ENCODE data around the gene PRODH2.

PRODH2 gene

DNA sequence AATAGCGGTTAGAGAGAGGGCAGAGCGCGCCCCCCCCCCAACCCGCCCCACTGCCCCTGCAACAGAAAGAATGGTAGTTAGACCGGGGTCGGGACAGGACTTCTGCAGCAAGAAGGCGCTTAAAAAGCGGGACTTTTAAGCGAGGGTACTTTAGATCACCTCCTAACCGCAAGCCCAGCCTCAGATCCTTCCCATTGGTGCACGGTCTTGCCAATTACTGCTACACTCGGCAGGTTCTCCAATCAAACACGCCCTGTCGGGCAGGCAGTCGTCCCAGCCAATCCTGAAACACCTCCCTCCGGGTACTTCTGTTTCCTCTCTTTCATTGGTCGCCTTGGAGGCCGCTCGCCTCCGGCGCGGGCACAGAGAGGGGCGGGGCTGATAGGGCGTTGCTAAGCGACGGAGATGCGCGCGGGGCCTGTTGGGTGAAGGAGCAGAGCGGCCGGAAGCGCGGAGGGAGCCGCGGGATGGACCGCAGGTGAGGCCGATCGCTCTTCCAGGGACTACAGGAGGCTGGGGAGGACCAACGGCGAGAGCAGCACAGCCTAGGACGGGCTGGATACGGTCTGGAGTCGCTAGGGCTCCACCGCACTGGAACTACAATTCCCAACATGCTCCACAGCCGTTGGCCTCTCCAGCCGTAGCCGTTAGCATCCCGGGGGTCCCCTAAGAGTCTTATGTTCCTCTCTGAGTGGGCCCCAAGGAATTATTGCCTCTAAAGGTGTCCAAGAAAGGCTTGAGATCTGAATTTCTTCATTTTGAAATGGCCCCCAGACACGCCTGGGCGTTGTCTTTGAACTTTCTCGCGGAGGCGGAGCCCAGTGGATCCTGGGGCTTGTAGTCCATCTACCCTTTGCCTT lies 54.7 kb downstream of the PRODH2 start, which contains the start of gene PROSER3:
Gene PROSER3, plus strand, starts transcription at position 428 of the 860 bp plus-strand sequence. Its CDS starts 40 bp downstream, at position 468.
- DNase-seq, result peak; percentile 96

DNA sequence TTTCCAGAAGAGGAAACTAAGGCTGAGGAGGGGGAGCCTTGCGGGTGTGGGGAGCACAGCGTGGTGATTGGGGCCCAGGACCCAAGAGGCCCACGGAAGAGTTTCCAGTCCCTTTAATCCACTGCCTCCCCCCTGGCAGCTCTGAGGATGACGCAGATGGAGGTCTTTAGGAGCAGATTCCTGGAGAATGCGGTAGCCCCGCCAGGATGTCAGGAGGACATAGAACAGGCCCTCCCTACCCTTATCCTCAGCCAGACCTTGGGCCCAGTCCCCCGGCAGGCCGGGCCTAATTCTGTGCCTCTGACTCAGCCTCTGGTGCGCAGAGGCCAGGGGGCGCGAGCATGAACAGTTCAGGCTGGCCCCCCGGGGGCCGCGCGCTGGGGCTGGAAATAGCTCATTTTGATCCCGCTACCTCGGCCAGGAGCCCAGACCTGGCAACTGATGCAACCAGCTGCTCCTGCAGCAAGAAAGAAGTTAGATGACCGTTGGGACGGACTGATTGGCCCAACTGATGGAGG lies 55.4 kb downstream of the PRODH2 start:
- peak; percentile 77 for DNase-seq

DNA sequence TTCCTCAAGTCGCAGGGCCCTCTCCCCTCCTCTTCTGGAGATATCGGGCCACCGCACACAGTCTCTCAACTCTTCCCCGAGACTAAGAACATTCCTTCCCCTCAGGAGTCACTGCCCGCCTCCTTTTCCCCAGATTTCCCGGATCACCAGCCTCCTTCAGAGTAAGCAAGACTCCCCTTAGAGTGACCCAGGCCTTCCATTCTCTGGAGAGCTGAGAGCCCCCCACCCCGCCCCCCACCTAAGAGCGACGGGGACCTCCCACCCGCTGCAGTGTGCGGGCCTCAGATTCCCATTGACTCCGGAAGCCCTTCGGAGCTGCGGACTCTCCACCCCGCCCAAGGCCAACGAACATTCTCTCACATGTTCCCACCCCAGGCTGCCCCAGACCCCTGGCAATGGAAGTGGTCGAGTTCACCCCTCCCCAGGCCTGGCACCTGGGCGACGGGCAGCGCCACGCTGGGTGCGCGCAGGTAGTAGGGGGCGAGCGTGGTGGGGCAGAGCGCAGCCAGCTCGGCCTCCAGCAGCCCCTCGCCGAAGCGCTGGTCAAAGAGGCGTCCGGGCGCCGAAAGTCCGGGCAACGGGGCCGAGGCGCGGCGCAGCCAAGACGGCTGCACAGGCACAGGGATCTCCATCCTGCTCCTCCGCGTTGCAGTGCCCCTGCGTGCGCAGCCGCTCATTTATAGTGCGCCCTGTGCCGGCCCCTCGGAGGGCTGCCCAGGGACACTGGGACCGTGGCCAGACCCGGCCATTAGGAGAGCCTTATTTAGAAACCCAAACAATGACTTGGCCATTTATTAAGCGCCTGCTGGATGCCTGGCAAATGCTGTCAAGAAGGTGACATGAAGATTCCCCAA lies 56.0 kb downstream of the PRODH2 start, which contains the start of gene HSPB6:
Gene HSPB6, minus strand, starts transcription at position 653 of the 854 bp plus-strand sequence. Its CDS starts 21 bp downstream, at position 632.
- DNase-seq, result peak; percentile 63

DNA sequence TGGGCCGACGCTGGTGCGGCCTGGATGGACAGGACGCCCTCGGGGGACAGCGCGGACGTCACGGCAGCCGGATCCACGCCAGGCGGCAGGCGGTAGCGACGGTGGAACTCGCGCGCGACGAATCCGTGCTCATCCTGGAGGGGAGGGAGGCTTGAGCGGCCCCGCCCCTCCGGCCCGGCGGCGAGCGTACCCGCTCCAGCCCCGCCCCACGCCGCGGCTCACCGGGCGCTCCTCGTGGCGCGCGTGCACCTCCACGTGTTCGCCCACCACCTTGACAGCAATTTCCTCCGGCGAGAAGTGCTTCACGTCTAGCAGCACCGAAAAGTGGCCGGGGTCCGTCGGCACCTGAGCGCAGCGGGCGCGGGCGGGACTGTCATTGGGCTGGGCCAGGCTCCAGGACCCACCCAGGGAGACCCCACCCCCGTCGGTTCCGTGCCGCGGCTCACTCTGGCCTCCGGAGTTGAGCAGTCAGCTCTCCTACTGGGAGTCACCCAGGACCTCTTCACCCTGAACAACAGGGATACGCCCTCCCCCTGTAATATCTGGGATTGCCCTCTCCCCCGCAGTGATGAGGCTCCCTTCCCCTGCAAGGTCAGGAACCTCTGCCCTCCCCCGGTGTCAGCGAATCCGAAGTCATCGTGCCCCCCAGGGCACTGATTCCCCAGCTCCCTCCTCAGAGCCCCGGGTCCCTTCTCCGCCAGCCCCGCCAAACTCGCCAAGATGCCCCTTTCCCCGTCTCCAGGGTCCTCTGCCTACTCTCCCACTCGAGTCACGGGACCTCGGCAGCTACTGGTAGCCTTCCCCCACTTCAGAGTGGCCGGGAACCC lies 56.9 kb downstream of the PRODH2 start:
- DNase-seq, result peak; percentile 50

DNA sequence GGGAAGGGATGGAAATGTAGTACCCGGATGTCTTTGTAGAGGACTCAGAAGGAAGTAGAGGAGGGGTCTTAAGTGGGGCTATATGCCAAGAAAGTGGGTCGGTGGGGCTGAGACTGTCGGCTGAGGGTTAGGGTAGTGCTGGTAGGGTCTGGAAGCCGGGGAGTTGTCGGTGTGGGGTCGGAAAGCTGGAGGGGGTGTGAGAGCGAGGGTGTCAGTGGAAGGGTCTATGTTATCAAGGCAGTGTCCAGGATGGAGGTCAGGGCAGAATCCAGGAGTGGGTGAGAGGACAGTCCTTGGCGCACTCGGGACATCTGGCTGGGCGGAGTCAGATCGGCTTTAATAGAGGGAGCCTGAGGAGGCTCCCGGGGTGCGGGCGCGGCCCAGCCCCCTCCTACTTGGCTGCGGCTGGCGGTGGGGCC lies 57.5 kb downstream of the PRODH2 start:
- DNase-seq, result peak; percentile 43

DNA sequence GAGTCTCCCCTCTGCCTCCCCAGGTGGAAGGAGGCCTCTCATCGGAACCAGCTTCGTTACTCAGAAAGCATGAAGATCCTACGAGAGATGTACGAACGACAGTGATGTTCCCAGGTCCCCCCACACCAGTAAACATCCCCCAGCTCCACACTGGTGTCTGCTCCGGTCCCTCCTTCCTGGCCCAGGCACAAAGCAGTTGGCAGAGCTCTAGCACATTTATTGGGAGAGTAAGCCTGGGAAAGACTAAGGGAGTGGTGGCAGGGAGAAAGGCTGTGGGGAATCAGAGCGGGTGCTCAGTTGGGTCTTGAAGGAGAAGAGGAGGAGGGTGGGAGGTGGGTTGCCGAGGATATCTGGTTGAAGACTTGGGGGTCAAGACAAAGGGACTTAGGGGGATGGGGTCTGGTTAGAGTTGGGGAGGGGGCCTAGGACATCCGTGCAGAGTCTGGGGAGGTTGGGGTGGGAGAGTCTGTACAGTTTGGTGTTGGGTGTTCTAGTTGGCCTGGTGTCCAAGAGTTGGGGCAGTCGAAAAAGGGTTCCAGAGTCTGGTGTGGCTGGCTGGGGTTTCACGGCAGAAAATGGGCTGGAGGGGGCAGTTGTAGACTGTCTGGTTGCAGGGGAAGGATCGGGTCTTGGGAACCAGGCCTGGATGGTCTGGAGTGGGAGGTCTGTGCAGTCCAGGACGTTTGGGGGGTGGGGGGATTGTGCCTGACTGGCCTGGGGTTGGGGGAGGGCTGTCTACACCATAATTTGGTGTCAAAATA lies 58.1 kb downstream of the PRODH2 start:
- DNase-seq, result no peak

DNA sequence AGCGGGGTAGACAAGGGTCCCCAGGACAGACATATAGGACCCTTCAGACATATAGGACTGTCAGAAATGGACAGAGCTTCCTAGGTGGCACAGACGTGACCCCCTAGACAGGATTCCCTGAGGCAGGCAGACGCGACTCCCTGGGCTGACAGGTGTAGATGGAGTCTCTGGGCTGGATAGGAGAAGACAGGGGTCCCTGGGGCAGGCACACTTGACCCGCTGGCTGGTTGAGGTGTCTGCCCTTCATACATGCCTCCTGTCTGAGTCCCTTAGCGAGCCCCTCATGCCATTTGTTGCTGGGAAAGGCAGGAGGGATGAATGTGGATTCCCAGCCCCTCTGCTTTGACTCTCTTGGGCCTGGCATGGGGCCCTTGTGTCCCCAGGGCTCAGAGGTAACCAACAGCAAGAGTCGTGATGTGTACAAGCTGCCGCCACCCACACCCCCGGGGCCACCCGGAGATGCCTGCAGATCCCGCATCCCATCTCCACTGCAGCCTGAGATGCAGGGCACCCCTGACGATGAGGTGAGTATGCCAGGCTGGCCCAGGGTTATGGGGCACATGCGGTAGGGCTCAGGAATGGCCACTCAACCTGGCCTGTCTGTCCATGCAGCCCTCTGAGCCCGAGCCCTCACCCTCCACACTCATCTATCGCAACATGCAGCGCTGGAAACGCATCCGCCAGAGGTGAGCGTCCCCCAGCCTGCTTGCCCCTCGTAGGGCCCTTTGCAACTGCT lies 58.8 kb downstream of the PRODH2 start:
- no peak for DNase-seq

DNA sequence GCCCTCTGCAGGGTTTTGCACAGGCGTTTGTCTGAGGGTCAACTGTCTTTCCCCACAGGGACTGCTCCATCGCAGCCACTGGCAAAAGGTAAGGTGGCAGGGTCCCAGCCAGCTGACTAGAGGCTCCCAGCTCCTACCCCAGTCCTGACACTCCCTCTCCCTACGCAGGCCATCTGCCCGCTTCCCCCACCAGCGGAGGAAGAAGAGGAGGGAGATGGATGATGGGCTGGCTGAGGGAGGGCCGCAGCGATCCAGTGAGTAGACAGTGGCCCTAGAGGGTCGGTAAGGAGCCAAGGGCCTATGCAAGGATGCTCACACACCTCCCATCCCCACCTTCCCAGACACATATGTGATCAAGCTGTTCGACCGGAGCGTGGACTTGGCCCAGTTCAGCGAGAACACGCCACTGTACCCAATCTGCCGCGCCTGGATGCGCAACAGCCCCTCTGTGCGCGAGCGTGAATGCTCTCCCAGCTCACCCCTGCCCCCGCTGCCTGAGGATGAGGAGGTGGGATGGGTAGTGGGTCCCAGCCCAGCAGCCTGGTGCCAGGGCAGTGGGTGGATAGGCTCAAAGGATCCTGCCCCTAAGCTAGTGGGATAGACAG lies 59.8 kb downstream of the PRODH2 start:
- DNase-seq, result no peak

DNA sequence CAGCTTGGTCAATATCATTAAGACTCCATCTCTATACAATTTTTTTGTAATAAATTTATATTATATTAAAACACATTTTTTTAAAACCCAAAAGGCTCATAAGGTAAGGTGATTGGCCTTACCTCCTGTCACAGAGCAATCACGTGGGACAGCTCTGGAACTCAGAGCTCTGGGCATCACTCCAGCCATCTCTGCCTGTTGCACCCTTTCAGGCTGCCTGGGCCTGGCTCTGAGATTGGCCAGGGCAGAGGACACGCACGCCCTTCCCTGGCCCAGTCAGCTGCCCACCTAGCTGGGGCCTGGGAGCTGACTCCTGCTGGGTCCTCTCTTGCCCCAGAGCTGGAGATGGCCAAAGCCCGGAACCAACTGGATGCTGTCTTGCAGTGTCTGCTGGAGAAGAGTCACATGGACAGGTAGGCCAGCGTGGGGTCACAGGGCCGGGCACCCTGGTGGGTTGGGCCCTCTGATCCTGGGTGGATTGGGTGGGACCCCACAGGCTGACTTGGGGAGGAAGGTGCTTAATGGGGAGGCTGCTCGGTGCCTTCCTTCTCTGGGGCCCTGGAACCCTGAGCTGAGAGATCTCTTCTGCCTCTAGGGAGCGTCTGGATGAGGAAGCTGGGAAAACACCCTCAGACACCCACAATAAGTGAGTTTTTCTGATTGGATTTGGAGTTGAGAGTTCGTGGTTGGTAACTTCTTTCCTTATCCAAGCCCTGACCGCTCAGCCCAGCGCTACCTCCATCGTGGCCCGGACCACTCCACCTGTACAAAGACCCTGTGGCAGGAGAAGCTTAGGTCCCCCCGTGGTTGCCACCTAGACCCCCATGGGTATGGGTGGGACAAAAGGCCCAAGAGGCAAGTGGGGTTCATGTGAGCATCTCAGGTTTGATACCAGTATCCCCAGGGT lies 60.6 kb downstream of the PRODH2 start:
- no peak for DNase-seq

DNA sequence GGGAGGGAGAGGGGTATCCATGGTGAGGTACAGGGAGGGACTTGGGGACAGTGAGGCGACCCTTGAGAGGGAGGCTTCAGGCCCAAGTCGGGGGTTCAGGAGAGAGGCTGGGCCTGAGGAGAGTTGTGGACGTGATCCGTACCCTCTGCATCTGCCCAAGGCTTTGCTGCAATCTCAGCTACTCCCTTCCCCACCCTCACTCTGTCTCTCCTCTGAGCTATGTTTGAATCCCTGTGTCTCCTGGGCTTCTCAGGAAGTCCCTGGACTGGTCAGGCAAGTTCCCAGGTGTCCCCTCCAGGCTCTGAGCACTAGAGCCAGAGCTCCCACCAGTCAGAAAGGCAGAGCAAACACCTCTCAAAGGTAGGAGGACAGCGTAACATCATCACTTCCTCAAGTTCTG lies 62.5 kb downstream of the PRODH2 start:
- DNase-seq, result no peak
